HG02798 (cell line): Measurements from ENCODE around the gene MYCN.
"Not testable (repeated sequence)": the region's sequence is repeated elsewhere in the genome, so short reads cannot be mapped to it uniquely, and the experiment has no call there.

Source experiments
- ATAC-seq: cut with Tn5 transposase; IDR thresholded peaks from one replicate; pipeline ENCODE4 v1.9.1; 2021; ENCODE audit warnings: mild to moderate bottlenecking; ENCODE audit not compliant: unreplicated experiment, poor library complexity

MYCN gene

DNA sequence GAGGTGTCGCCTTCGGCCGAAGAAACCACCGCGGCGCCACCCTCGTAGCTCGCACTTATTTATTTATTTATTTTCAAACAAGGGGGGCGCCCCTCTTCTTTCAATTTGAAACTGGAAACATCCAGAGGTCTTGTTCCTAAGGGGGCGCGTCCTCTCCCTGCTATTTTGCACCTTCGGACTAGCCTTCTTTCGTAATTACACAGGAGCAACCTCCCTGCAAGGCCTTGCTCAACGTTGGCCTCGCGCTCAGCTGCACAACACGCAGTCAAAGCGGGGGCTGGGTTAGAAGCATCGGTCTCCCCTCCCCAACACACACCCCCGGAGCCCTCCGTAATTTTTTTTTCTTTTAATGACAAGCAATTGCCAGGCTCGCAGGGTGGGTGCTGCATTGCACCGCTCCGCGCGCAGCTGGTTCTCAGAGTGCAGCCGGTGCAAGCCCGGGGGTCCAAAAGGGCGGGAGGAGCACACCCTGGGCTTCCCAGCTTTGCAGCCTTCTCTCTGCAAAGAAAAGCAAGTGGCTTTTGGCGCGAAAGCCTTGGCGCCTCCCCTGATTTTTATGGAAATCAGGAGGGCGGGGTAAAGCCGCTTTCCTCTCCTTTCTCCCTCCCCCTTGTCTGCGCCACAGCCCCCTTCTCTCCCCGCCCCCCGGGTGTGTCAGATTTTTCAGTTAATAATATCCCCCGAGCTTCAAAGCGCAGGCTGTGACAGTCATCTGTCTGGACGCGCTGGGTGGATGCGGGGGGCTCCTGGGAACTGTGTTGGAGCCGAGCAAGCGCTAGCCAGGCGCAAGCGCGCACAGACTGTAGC, at the start of gene MYCN:
TSS of gene MYCN (plus strand) at position 697 of the 807 bp plus-strand sequence. CDS start 1,515 bp downstream, outside the sequence.
- peak; percentile 24 for ATAC-seq

DNA sequence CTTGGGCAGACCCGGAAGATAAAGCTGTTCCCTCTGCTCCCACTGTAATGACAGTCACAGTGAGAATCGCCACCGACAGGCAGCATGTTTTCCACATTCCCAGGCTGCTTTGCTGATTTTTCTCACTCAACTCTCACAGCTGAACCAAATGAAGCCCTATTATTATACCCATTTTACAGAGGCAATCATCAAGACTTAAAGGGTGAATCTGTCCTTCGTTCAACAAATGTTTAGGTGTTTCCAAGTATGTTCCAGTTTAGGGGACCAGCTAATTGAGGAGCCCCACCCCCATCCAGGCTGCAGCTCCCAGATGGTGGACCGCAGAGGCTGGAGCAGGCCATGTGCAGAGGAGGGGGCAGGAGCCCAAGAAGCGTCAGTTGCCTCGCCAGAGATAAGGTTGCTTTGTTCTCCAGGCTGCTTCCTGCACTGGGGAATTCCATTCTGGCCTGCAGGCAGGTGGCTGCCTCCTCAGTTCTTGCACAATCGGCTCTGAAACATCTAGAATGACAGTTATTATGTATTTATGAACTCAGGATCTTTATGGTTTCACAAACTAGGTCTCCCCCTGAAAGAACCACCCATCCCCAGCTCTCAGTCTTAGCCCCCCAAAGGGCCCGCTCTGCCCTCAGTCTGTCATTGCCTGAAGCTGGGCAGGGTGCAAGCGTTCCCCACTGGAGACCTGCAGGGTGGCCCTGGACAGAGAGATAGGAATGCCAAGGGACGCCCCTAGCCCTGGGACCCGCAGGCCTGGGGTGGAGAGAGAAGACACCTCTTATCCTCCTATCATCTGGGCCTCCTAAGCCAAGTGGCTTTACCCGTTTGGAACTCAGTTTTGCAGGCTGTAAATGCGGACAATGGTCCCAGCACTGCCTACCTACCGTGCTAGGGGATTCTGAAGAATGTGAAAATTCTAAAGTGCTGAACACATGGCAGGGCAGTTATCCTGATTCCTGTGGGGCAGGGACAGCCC, 49.1 kb upstream of the MYCN start:
- ATAC-seq = no peak

DNA sequence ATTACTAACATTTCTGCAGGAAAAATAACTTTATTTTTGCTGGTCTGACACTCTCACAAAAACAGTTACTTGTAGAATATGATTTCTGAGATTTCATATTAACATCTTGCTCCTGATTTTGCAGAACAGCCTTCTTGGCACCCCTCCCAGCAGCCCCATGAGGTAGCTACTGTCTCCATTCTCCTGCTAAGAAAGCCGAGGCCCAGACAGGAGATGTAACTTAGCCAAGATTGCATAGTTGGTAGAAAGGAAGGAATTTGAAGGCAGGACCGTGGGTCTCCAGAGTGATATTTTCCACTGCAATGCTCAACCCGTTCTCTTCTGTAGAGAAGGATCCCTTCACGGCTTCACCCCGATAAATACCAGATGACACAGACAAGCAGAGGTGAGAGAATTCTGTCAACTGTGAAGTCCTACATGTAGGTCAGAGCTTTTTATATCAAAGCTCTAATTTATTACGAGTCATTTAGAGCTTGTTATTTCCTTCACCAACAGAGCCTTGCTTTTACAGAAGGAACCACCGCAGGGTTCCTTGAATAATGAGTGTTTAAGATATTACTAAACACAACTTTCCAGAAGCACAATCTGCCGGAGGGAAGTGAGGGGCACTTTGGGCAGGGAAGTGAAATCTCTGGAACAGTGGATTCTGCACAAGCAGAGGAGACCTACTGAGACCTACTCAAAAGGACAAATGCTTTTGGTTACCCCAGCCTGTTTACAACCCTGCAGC, 48.0 kb upstream of the MYCN start:
- no peak for ATAC-seq

DNA sequence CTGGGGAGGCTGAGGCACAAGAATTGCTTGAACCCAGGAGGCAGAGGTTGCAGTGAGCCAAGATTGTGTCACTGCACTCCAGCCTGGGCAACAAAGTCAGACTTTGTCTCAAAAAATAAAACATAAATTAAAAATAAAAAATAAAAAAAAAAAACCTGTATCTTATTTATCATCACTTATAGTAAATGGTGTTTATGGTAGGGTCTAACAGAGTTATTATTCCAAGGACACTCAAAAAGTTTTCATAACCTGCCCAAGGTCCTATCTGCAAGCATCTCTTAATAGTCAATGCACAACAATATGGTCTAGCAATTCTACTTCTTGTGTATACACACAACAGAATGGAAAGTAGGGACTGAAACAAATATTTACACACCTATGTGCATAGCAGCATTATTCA, 47.3 kb upstream of the MYCN start:
- no peak for ATAC-seq

DNA sequence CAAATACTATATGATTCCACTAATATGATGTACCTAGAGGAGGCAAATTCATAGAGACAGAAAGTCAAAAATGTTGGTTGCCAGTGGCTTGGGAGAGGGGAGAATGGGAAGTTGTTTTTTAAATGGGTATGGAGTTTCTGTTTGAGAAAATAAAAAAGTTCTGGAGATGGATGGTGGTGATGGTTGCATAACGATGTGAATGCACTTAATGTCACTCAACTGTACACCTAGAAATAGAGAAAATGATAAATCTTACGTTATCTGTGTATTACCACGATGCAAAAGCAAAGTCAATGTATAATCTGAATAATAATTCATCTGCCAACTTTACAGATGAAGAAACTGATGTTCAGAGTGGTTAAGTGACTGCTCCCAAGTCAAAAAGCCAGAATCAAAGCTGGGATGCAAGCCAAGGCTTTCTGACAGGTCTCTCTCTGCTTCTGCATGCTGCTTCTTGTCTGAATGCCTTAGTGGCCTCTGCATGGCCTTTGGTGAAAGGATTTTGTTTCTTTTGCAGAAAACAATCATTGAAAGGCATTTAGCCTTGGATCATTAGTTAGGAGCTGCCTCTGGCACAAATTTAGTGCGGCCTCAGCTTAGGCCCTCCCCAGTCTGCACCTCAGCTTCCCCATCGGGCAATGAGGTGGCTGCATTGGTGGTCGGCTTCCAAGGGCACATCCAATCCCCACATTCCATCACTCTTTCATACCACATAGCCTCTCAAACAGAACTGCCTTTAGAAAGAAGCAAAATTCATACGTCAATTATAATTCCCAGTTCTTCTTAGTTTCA, 46.5 kb upstream of the MYCN start:
- ATAC-seq = no peak

DNA sequence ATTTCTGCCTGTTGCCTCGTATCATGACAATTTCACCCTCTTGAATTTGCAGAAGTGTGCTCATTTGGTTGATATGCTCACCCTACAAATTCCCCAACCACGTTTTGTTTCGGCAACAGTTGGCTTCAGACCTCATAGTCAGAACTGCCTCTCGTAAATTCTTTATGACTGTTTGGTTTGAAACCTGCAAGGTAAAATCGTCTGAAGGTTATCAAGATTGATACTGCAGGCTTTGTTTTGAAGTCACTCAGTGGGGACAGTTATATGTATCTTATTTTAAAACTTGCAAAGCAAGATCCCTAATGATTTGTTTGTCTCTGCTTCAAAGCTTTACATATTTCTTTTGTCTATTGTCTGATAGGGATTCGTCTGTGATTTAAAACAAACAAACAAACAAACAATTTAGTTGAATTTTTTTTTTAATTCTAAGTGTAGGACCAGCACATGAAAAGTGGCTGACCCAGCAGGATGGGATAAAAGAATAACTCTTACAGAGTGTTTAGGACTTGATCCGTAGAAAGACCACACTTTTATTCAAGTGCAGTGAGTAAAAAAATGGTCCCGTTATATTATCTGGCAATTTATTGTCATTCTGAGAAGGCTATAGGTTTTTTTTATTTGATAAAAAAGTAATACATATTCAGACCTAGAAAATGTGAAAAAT, 45.7 kb upstream of the MYCN start:
- no peak for ATAC-seq

DNA sequence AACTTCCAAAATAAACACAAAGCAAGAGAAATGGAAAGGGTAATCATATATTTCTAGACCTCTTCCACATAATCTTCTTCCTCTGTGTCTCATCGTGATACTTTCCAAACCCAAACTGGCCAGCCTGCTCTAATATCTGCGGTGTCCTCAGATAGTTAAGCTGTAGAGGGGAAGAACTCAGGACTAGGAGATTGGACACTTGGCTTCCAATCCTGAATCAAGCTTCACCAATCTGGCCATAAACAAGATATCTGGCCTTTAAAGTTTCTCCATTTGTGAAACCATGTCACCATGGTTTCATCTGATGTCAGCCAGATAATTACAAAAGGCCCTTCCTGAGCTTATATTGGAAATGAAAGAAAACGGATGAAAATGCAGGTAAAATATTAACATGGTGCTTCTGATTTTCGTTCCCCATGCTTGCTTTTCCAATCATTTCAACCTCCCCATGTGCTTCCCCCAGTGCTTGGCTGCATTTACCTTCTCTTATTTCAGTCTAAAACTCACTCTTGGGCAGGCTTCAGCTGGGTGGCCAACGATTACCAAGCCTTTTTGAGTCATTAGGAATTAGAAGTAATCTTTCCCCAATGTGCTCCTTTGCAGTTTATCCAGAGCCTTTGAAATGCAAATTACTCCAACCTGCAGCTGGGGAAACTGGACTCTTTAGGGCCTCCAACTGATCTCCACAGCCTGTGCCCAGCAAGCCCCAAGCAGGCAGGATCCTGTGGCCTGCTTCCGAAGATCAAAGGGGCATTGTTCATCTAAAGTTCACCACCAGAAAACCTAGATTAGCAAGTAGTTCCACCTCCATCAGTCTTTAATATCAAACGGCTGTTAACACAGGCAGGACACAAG, 44.5 kb upstream of the MYCN start:
- no peak for ATAC-seq

DNA sequence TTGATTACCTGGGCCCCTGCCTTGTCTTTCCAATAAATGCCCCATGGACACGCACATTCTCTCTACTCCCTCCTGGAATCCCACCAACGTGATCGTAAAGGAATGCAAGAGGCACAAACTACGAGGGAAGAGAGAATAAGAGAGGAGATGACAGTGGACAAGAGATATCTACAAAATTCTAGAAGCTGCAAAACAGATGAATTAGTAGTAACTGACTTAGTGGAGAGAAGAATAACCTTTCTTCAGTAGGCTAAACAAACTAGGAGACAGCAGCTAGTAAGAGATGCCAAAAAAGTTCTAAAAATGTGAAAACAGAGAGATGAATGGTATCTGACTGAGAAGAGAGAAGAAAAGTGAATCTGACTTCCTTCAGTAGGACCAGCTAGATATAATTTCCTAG, 43.5 kb upstream of the MYCN start:
- no peak for ATAC-seq

DNA sequence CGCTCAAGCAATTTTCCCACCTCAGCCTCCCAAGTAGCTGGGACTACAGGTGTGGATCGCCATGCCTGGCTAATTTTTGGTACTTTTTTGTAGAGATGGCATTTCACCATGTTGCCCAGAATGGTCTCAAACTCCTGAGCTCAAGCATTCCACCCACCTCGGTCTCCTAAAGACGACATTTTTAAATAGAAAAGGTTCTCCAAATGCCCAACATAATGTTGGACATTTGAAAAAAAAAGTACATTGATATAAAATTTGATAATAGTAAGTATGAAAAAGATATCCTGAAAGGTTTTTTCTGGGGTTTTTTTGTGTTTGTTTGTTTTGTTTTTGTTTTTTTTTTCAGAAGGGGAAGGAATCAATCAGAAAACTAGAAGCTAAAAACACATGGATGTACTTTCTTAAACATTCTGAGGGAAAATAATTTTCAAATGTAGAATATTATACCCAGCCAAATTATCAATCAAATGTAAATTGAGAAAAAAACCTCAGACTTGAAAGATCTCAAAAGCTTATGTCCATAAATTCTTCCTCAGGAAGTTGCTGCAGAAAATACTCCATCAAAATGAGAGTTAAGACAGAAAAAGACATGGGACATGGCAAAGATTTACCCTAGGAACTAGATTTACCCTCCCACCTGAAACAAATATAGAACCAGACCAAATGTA, 42.8 kb upstream of the MYCN start:
- no peak for ATAC-seq

DNA sequence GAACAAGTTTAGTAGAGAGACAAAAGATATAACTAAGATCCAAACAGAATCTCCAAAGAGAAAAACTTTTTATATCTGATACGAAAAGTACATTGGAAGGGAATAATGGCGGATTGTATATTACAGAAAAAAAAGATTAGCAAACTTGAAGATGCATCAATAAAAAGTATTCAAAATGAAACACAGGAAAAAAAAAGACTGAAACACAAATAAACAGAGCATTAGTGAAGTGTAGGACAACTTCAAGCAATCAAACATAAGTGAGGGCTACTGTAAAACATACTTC, 41.1 kb upstream of the MYCN start:
- ATAC-seq = no peak

DNA sequence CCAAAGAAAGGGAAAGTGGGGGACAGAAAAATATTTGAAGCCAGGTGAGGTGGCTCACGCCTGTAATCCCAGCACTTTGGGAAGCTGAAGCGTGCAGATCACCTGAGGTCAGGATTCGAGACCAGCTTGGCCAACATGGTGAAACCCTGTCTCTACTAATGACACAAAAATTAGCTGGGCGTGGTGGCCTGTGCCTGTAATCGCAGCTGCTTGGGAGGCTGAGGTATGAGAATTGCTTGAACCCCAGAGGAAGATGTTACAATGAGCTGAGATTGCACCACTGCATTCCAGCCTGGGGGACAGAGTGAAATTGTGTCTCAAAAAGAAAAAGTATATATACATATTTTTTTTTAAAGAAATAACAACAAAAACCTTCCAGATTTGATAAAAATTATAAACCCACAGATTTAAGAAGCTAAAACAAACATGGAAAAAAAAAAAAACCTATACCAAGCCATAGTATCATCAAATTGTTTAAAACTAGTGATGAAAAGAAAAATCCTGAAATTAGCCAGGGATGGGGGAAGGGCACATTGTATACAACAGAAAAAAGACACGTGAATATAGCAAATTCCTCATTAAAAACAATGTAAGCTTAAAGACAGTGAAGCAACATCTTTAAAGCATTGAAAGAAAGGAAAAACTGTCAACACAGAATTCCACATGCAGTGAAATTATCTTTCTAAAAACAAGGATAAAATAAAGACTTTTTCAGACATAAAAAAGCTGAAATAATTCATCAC, 40.4 kb upstream of the MYCN start:
- no peak for ATAC-seq

DNA sequence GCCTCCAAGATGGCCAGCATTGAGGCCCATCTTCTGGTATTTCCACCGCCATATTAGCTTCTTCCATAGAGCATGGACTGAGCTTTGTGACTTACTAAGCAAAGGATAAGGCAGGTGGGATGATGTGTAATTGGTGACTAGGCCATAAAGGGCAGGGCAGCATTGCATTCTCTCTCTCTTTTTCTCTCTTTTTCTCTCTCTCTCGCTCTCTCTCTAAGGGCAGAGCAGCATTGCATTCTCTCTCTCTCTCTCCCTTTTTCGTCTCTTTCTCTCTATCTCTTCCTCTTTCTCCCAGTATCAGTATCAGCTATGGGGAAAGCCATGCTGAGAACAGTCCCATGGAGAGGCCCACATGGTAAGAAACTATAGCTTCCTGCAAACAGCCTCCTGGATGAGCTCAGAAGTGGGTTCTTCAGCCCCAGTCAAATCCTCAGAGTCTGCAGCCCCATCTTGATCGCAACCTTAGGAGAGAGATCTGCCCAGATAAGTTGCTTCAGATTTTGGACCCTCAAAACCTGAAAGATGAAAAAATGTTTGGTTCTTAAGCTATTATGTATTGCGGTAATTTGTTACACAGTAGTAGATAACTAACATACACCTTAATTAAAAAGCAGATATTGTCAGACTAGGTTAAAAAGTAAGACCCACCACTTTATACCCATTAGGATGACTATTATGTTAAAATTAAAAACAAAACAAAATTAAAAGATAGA, 39.1 kb upstream of the MYCN start:
- ATAC-seq = no peak

DNA sequence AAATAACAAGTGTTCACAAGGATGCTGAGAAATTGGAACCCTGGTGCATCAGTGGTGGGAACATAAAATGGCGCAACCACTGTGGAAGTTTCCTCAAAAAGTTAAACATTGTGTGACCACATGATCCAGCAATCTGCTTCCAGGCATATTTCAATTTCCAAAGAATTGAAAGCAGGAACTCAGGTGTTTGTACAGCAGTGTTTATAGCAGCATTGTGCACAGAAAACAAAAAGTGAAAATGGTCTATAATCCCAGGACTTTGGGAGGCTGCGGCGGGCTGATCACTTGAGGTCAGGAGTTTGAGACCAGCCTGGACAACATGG, 38.6 kb upstream of the MYCN start:
- no peak for ATAC-seq

DNA sequence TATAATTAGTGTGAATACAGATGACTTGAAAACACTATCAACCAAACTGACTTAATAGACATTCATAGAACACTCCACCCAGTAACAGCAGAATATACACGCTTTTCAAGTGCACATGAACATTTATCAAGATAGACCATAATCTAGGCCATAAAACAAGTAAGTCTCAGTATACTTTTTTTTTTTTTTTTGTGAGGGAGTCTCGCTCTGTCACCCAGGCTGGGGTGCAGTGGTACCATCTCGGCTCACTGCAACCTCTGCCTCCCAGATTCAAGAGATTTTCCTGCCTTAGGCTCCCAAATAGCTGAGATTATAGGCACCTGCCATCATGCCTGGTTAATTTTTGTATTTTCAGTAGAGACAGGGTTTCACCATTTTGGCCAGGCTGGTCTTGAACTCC, 36.4 kb upstream of the MYCN start:
- ATAC-seq = not testable (repeated sequence)

DNA sequence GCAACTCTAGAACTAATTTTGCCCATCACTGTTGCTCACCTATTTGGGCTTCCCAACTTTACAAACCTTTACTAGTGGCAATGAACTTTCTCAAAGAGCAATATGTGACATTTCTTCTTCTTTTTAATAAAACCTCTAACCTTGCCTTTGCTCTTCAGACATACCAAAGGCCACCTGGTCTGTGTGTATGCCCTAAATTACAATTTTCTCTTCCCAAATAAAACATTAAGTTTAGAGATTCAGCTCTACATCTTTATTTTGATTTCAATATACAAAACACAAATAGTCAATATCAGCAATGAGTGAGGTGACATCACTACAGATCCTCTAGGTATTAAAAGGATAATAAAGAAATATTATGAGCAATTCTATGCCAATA, 35.1 kb upstream of the MYCN start:
- ATAC-seq = no peak

DNA sequence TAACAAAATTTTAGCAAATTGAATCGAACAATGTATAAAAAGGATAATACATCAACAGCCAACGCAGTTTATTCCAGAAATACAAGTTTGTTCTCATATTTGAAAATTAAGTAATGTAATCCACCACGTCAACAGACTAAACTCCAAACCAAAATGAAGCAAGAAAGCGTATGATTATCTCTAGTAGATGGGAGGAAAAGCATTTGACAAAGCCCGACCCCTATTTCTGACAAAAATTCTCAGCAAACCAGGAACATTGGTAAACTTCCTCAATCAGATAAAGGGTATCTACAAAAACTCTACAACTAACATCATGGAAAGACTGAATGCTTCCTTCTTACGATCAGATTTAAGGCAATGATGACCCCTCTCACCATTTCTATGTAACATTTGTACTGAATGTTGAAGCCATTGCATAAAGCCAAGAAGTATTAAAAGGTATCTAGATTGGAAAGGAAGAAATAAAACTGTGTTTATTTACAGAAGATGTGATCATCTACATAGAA, 34.3 kb upstream of the MYCN start:
- ATAC-seq = no peak

DNA sequence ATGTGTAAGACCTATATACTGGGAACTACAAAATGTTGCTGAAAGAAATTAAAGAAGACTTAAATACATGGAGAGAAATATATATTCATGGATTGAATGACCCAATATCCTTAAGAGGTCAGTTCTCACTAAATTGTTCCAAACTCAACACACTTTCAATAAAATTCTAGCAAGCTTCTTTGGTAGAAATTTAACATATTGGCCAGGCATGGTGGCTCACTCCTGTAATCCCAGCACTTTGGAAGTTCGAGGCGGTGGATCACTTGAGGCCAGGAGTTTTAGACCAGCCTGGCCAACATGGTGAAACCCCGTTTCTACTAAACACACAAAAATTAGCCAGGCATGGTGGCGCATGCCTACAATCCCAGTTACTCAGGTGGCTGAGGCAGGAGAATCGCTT, 33.6 kb upstream of the MYCN start:
- no peak for ATAC-seq
